ENCODE data around the gene AQP6. TPM values are rescaled to one million over a fixed set of nuclear protein-coding genes. Genes with fewer than 3 reads are reported as not detected.
A peak's percentile ranks its signal among the peaks of the same experiment; 100 is the strongest.

The AQP6 gene
- total RNA-seq, 2 donors from 2014 or later: 0.20 TPM; not detected in 1

DNA sequence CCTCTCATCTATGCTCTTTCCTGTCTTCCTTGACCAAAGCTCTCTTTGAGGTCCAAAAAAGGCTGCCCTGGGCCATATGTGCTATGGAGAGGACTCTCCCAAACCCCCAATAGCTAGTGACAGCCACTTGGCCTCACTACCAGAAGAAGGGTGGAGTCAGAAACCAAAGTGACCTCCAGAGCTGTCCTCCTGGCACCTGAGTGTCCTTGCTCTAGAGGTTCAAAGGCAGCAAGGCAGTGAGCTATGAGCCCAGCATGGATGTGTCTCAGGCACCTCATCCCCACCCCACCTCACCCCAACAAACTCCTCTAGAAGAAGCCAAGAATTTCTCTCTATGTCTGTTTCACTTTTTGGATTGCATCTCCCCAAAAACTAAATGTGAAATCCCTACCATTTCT, 15.2 kb upstream of the AQP6 start:
- no peak overlapping the region for H3K4me3 ChIP-seq (ENCODE audit: low read length)
- H3K9ac ChIP-seq (ENCODE audit: extremely low read depth, low read length, poor library complexity, severe bottlenecking): no peak overlapping the region
- H3K36me3 Mint-ChIP-seq (ENCODE audit: low read depth): no peaks in the 10 kb centered on the region
- DNase-seq: no peak
- H3K9me3 Mint-ChIP-seq: no peaks in the 10 kb centered on the region
- peaks cover 89% of the 10 kb centered on the region for H3K27me3 Mint-ChIP-seq (ENCODE audit: insufficient read depth)
- no peaks in the 10 kb centered on the region for H3K36me3 ChIP-seq (ENCODE audit: control insufficient read depth, insufficient read depth, low read length)
- TF ChIP-seq, protein P1, sequence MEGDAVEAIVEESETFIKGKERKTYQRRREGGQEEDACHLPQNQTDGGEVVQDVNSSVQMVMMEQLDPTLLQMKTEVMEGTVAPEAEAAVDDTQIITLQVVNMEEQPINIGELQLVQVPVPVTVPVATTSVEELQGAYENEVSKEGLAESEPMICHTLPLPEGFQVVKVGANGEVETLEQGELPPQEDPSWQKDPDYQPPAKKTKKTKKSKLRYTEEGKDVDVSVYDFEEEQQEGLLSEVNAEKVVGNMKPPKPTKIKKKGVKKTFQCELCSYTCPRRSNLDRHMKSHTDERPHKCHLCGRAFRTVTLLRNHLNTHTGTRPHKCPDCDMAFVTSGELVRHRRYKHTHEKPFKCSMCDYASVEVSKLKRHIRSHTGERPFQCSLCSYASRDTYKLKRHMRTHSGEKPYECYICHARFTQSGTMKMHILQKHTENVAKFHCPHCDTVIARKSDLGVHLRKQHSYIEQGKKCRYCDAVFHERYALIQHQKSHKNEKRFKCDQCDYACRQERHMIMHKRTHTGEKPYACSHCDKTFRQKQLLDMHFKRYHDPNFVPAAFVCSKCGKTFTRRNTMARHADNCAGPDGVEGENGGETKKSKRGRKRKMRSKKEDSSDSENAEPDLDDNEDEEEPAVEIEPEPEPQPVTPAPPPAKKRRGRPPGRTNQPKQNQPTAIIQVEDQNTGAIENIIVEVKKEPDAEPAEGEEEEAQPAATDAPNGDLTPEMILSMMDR (conservative IDR thresholded peaks at IDR 0.05): no peak
- H3K9me3 ChIP-seq (ENCODE audit: control insufficient read depth, low read length): no peaks in the 10 kb centered on the region
- H3K4me3 Mint-ChIP-seq: no peak overlapping the region
- no peak overlapping the region for H3K27ac Mint-ChIP-seq
- peaks cover 23% of the 10 kb centered on the region for H3K4me1 Mint-ChIP-seq
- peaks cover 83% of the 10 kb centered on the region for H3K27me3 ChIP-seq (ENCODE audit: control insufficient read depth, insufficient read depth, low read length, poor library complexity, severe bottlenecking)
- peaks cover 5% of the 10 kb centered on the region for H3K4me1 ChIP-seq (ENCODE audit: control insufficient read depth, insufficient read depth, low read length)
- H3K27ac ChIP-seq (ENCODE audit: low read depth, low read length): no peak overlapping the region

DNA sequence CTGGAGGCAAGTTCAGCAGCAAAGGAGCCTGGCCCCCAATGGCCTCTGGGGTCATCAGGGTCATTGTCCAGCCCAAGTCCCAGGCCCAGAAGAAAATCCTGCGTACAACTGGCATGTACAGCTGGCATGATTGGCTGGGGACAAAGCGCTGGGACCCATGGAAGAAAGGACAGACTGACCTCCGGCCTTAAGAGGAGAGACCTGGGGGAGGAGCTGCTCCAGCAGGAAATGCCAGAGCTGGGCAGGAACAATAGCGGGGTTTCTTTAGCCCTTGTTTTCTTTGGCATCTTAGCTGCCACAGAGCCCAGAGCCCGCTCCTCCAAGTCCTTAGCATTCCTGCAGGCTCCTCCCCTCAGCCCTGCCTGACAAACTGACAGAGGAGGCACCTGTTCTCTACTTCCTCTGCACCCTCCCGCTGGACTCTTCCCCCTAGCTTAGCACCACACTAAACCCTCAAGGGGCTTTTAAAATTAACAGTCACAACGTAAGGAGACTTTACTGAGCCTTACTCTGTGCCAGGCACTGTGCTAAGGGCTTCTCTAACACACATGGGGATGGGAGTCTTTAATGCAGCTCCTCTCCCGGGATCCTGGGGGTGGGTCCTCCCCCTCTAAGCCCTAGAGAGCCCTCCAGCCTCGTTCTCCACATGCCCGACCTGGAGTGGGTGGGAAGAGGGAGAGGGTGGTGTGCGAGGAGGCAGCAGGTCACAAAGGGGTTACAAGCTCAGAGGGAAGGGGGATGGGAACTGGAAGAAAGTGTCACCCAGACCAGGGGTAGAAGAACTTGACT, 12.9 kb upstream of the AQP6 start:
- Mint-ChIP-seq H3K9me3 (no peaks in the 10 kb centered on the region), H3K36me3 (ENCODE audit: low read depth) (no peaks in the 10 kb centered on the region), H3K27me3 (ENCODE audit: insufficient read depth) (peaks cover 92% of the 10 kb centered on the region), H3K27ac (no peak overlapping the region), H3K4me1 (peaks cover 14% of the 10 kb centered on the region), H3K4me3 (peak overlapping the region; percentile 25)
- Histone ChIP-seq H3K9ac (ENCODE audit: extremely low read depth, low read length, poor library complexity, severe bottlenecking) (no peak overlapping the region), H3K27me3 (ENCODE audit: control insufficient read depth, insufficient read depth, low read length, poor library complexity, severe bottlenecking) (peaks cover 93% of the 10 kb centered on the region), H3K9me3 (ENCODE audit: control insufficient read depth, low read length) (no peaks in the 10 kb centered on the region), H3K4me3 (ENCODE audit: low read length) (no peak overlapping the region), H3K27ac (ENCODE audit: low read depth, low read length) (no peak overlapping the region), H3K4me1 (ENCODE audit: control insufficient read depth, insufficient read depth, low read length) (no peaks in the 10 kb centered on the region), H3K36me3 (ENCODE audit: control insufficient read depth, insufficient read depth, low read length) (no peaks in the 10 kb centered on the region)
- 33 to 38% methylated on average over 7 to 11 of the region's 11 CpGs for WGBS, 2 experiments (ENCODE audit: insufficient coverage in 1 of 2, insufficient read length in 1 of 2)
- TF ChIP-seq, protein P1 (conservative IDR thresholded peaks at IDR 0.05): no peak
- peak; percentile 86 for DNase-seq

DNA sequence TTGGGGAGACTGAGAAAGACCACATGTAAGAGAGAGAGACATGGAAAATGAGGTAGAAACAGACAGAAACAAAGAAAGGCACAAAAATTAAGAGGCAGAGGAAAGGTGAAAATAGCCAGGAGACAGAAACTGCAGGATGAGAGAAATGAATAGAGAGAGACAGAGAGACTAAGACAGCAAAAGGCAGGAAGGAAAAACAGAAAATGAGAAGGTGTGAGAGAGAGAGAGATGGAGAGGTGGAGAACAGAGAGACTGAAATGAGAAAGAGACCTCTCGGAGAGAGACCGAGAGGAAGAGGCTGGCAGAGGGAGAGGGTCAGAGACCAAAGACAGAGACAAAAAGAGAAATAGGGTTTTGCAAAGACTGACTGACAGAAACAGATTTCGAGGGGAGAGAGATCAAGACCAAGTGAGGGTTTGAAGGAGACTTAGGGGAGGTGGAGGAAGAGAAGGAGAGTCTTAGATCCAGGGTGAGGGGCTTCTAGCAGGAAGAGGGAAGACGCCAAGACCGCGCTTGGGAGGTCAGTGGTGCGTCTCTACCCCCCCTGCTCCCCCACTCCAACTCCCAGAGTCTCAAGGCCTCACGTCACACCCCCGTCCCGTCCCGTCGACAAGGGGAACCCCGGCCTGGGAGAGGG, 12.2 kb upstream of the AQP6 start:
- Mint-ChIP-seq H3K36me3 (ENCODE audit: low read depth) (no peaks in the 10 kb centered on the region), H3K4me3 (peak overlapping the region; percentile 25), H3K27me3 (ENCODE audit: insufficient read depth) (peaks cover 95% of the 10 kb centered on the region), H3K4me1 (peaks cover 14% of the 10 kb centered on the region), H3K9me3 (no peaks in the 10 kb centered on the region), H3K27ac (no peak overlapping the region)
- Histone ChIP-seq H3K27ac (ENCODE audit: low read depth, low read length) (no peak overlapping the region), H3K4me3 (ENCODE audit: low read length) (no peak overlapping the region), H3K4me1 (ENCODE audit: control insufficient read depth, insufficient read depth, low read length) (no peaks in the 10 kb centered on the region), H3K9ac (ENCODE audit: extremely low read depth, low read length, poor library complexity, severe bottlenecking) (no peak overlapping the region), H3K36me3 (ENCODE audit: control insufficient read depth, insufficient read depth, low read length) (no peaks in the 10 kb centered on the region), H3K9me3 (ENCODE audit: control insufficient read depth, low read length) (no peaks in the 10 kb centered on the region), H3K27me3 (ENCODE audit: control insufficient read depth, insufficient read depth, low read length, poor library complexity, severe bottlenecking) (peaks cover 97% of the 10 kb centered on the region)
- no peak for DNase-seq
- 66 to 79% methylated on average over 3 to 13 of the region's 13 CpGs for WGBS, 2 experiments (ENCODE audit: insufficient coverage in 1 of 2, insufficient read length in 1 of 2)
- TF ChIP-seq, protein P1 (conservative IDR thresholded peaks at IDR 0.05): no peak

Data from endodermal cell (in vitro differentiated cells).